ENCODE measurements around the gene NOP9.

The NOP9 gene

DNA sequence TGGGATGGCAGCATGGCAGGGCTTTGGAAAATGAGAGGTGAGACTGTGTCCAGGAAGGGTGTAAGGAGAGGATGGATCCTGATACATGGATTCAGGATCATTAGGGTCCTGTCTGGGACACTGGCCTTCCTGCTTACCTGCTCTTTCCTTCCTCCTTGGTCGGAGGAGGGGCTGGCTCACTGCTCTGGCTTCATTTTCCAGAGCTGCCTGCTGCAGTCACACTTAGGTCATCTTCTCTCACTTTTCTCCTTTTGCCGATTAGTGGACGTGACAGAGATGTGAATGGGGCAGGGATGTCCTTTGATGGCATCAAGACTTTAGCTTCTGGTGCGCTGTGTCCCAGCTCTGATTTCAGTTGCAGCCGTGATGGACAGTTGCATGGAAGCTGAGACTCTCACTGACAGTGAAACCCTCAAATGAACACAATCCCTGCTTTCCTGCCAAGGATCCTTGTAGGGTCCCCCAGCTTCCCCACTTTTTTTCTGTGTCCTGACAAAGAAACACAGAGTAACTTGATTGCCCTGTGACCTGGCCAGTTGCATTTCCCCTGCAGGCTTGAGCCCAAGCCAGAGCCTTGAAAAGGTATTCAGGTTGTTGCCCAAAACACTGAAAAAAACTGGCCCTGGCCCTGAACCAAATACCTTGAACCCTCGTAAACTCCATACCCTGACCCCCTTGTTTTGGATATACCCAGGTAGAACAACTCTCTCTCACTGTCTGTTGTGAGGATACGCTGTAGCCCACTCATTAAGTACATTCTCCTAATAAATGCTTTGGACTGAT, 8.9 kb downstream of the NOP9 start:
- no peak for DNase-seq (ENCODE audit: low read depth)

DNA sequence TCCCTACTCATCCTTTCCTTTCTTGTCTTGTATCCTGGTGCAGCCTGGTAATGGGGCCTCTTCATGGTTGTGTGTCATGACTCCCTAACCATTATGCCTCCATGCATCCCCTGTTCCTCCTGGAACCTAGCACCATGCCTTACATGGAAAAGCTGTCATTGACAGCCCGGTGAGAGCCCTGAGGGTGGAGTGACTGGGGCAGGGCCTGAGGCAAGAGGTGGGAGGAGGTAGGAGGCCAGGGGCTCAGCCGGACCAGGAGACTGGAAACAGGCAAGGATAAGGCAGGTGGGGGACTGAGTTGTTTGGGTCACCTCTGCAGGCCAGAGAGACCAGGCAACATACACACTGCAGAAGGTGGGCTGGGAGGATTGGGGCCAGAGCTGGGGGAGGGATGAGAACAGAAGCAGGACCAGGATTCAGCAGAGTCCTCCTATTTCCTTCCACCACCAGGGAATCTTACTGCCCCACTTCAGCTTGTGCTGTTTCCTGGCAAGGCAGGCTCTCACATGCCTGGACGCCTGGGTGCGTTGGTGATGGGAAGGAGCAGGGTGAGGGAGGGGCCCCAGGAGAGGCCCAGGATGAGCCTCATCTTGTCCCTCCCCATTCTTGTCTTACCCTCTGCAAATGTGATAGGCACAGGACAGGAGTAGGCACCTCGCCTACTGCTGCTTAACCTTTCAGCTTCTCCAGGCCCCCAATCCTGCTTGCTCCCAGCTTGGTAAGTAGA, 10.1 kb downstream of the NOP9 start, which contains the start of gene LTB4R2:
LTB4R2 (plus strand) TSS at position 603 of the 727 bp plus-strand sequence. CDS start 525 bp downstream, outside the sequence.
- no peak for DNase-seq (ENCODE audit: low read depth)

DNA sequence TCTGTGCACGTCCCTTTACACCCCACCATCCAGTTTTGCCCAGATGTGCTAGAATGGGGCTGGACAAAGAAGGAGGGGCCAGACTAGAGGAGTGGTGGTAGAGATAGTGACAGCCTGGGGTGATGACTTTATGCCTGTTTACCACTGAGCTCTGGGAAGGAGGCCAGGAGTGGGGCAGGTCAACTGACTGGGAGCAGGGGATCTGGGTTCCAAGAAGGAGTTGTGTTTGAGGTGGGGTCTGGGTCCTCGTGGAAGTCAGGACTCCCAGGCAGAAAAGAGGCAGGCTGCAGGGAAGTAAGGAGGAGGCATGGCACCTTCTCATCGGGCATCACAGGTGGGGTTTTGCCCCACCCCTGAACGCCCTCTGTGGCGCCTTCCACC, 10.6 kb downstream of the NOP9 start:
- DNase-seq (ENCODE audit: low read depth): no peak

DNA sequence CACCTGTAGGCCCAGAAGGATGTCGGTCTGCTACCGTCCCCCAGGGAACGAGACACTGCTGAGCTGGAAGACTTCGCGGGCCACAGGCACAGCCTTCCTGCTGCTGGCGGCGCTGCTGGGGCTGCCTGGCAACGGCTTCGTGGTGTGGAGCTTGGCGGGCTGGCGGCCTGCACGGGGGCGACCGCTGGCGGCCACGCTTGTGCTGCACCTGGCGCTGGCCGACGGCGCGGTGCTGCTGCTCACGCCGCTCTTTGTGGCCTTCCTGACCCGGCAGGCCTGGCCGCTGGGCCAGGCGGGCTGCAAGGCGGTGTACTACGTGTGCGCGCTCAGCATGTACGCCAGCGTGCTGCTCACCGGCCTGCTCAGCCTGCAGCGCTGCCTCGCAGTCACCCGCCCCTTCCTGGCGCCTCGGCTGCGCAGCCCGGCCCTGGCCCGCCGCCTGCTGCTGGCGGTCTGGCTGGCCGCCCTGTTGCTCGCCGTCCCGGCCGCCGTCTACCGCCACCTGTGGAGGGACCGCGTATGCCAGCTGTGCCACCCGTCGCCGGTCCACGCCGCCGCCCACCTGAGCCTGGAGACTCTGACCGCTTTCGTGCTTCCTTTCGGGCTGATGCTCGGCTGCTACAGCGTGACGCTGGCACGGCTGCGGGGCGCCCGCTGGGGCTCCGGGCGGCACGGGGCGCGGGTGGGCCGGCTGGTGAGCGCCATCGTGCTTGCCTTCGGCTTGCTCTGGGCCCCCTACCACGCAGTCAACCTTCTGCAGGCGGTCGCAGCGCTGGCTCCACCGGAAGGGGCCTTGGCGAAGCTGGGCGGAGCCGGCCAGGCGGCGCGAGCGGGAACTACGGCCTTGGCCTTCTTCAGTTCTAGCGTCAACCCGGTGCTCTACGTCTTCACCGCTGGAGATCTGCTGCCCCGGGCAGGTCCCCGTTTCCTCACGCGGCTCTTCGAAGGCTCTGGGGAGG, 11.3 kb downstream of the NOP9 start, which contains the start of gene LTB4R:
LTB4R (plus strand) TSS at position 857 of the 959 bp plus-strand sequence. CDS start 4,150 bp downstream, outside the sequence.
- peak; percentile 40 for DNase-seq (ENCODE audit: low read depth)

DNA sequence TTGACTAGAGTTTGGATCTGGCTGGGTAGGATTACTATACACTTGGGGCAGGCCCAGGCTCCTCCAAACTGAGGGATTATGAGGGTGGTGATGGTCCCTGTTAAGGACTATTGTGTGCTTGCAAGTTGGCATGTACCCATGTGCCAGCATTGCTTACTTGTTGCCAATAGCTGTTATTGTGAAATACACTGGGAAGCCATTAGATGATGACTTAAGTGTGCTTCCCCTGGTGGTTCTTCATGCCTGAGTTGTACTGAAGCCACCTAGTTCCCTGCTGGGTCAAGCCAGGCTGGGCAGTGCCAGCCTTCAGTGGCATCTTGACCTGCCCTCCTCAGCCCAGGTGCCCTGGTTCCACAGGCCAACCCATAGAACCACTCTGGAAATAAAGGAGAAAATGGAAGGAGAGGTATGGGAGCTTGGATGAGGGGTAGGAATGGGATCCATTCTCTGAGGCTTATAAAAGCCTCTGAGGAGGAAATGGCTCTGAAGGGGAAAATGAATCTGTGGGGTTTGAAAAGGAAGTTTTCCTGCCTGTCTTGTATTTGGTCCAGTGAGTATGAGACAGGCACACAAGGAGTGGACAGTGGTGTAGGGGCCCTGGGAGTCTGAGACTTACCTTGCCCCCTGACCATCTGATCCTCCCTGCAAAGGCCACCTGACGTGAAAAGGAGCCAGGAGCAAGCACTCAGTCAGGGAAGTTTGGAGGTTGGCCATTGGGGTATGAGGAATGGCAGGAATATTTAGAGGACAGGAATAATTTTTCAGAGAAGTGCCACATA, 12.4 kb downstream of the NOP9 start:
- no peak for DNase-seq (ENCODE audit: low read depth)

DNA sequence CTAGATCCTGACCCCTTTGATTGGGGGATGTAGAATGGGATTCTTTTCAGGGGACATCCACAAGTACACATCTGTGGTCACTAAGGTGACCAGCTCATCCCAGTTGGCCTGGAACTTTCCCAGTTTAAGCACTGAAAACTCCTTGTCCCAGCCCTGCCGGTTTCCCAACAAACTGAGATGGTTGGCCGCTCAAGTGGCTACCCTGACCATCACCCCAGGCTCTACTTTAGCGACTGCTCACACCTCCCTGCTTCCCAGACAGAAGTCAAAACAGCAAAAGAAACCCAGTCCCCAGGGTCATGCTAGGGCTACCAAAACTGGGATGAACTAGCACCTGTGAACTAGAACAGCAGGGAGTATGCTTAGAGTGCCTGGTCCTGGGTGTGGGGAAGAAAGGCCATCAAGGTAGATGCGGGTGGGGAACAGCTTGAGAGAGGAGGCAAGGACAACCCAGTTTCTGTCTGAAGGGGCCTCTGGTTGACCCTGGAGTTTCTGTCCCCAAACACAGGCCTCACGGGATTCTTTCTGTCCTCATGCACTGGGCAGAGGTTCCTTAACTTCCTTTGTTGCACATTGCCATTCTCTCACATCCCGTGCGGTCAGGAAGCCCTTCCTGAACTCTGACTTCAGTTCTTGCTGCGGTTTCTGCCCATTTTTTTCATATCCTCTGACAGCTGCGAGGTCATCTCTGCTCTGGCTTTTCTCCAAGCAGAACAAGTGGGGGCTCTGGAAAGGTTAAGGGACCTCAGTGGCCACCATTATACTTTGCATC, 13.3 kb downstream of the NOP9 start:
- no peak for DNase-seq (ENCODE audit: low read depth)

DNA sequence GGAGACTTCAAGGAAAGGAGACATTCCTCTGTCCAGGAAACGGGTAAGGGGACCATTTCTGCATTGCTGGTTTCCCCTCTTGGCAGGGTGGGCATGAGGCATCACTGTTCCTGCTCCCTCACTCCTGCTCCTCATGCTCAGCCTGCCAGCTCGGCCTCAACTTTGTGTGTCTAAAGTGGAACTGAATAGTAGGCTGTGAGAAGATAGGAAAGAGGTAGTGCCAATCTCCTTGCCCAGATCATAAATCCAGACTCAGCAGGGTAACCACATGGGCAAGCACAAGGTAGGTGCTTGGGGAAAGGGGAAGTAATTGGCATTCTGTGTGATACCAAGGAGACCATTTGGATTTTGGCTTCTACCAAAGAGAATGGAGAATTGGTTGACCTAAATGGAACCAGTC, 14.3 kb downstream of the NOP9 start:
- no peak for DNase-seq (ENCODE audit: low read depth)

DNA sequence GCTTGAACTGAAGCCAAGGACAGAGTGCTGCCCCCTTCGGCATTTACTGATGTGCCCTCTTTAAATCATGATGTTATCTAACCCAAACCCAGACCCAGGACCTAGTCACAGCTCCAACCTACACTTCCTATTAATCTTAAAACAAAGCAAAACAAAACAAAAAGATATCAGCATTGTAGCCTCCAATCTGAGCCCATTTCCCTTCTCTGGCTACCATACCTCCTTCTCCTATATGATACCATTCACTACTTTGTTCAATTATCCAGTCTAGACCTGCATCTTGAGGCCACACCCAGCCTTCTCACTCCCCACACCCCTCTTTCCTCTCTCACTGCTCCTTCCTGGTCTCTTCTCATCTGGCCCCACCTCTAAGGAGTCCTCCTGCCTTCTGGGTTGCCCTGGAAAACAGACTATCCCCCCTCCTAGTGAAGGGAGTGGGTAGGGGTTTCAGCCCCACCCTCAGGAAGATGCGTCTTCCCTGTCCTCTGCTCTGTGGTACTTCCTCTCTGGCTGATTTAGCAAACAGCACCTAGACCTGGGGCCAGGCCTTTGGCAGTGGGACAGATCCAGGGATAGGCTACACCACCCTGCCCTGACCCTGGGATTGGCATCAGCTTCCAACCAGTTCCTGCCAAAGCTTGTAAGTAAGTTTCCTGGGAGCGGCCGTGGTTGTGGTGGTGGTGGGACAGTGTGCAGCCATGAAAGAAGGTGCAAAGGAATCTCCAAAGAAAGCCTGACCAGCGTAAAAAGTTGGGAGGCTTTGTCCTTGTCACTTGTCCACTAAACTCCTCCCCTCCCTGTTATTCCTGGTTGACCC, 14.9 kb downstream of the NOP9 start:
- DNase-seq (ENCODE audit: low read depth): no peak

DNA sequence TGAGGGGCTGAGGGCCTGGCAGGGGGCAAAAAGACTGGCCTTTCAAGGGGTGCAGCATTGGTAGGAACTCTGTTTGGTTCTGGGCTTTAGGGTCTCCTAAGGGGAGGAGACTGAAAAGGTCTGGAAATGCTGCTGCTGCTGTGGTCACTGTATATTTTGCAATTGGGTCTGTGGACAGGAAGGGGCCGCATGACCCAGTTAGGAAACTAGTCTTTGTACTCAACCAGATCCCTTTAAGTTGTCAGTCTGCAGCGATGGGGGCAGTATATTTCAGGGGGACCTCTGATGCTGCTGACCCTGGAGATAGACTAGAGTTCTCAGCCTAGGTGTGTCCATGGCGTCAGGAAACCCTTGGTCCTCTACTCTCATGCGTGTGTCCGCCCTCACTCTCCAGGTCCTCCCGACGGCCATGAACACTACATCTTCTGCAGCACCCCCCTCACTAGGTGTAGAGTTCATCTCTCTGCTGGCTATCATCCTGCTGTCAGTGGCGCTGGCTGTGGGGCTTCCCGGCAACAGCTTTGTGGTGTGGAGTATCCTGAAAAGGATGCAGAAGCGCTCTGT, 15.7 kb downstream of the NOP9 start:
- DNase-seq (ENCODE audit: low read depth): no peak

DNA sequence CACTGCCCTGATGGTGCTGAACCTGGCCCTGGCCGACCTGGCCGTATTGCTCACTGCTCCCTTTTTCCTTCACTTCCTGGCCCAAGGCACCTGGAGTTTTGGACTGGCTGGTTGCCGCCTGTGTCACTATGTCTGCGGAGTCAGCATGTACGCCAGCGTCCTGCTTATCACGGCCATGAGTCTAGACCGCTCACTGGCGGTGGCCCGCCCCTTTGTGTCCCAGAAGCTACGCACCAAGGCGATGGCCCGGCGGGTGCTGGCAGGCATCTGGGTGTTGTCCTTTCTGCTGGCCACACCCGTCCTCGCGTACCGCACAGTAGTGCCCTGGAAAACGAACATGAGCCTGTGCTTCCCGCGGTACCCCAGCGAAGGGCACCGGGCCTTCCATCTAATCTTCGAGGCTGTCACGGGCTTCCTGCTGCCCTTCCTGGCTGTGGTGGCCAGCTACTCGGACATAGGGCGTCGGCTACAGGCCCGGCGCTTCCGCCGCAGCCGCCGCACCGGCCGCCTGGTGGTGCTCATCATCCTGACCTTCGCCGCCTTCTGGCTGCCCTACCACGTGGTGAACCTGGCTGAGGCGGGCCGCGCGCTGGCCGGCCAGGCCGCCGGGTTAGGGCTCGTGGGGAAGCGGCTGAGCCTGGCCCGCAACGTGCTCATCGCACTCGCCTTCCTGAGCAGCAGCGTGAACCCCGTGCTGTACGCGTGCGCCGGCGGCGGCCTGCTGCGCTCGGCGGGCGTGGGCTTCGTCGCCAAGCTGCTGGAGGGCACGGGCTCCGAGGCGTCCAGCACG, 16.4 kb downstream of the NOP9 start:
- no peak for DNase-seq (ENCODE audit: low read depth)

DNA sequence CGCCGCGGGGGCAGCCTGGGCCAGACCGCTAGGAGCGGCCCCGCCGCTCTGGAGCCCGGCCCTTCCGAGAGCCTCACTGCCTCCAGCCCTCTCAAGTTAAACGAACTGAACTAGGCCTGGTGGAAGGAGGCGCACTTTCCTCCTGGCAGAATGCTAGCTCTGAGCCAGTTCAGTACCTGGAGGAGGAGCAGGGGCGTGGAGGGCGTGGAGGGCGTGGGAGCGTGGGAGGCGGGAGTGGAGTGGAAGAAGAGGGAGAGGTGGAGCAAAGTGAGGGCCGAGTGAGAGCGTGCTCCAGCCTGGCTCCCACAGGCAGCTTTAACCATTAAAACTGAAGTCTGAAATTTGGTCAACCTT, 16.9 kb downstream of the NOP9 start:
- DNase-seq (ENCODE audit: low read depth): no peak

DNA sequence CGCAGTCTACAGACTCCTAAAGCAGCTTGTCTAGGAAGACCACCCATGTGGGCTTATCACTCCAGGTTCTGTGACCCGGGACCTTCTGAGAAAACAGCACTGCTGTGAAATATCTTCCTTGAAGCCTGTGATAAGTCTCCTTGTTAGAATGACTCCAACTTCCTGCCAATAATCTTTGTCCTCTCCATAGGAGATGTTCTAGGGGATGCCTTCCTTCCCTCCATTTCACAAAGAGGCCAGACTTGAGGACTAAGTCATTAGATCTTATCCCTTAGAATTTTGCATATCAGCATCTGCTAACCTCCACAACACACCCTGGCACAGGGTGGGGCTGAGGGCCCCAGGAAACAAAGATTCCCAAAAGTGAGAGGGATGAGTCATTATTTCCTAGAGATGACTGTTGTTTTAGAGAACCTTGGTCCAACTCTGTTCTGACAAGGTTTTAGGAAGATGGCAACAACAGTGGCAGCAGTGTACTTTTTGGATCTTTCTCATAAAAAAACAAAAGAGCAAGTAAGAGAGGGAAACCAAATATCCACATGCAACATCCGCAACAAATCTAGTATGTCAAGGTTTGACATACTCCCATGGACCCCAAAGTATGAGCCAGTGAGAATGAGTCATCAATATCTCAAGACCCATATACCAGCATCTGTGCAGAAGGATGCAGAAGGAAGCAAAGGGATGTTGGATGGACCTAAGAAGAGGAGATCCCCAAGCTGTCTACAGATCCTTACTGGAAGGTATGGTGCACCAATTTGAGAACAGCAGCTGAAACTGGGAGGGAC, 17.7 kb downstream of the NOP9 start:
- DNase-seq (ENCODE audit: low read depth): no peak

DNA sequence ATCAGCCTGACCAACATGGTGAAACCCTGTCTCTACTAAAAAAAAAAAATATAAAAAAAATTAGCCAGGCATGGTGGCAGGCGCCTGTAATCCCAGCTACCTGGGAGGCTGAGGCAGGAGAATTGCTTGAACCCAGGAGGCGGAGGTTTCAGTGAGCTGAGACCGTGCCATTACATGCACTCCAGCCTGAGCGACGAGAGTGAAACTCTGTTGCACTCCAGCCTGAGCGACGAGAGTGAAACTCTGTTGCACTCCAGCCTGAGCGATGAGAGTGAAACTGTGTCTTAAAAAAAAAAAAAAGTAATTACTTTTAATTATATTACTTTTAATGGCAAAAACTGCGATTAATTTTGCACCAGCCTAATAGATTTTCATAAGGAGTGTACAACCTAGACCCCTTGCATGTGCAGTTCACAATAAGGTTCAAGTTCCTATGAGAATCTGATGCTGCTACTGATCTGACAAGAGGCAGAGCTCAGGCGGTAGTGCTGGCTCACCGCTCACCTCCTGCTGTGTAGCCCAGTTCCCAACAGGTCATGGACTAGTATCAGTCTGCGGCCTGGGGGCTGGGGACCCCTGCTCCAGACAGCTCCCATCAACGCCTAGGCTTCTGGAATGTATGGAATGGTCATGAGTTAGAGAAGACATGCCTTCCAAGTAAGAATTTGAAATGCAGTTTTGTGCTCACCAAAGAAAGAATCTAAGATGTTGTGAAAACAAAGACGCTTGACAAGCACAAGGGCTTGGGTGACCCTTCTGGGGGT, 21.7 kb downstream of the NOP9 start:
- no peak for DNase-seq (ENCODE audit: low read depth)

DNA sequence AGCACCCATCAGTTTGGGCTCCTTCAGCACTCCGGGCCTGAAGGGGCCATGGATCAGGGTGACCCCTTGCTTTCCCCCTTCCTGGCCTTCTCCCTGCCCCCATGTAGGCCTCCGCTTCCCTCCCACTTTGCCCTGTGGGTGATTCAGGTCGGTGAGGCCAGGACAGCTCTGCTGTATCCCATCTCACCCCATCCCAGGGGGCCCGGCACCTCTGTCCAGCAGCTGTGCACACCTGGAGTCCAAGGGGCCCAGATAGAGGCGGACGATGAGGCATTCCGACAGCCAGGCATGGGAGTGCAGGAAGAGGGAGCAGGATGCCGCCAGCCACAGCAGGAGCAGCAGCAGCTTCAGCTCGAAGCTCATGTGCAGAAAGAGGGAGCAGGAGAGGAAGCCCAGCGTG, 23.0 kb downstream of the NOP9 start:
- no peak for DNase-seq (ENCODE audit: low read depth)

DNA sequence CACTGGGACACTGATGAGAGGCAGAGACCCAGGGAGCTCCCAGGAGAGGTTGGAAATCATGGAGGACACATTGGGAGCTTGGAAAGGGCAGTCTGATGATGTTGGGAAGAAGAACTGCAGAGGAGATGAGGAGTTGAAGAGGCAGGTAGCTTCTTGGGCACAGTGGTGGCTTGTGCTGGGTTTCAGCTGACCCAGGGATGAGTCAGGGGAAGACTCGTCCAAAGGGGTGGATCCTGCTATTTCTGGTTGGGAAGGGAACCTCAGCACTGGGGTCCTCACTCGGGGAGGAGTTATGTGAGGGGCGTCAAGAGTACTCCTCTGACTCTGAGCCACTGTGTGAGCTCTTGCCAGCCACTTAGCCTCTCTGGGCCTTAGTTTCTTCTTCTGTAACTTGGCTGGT, 23.7 kb downstream of the NOP9 start:
- no peak for DNase-seq (ENCODE audit: low read depth)

DNA sequence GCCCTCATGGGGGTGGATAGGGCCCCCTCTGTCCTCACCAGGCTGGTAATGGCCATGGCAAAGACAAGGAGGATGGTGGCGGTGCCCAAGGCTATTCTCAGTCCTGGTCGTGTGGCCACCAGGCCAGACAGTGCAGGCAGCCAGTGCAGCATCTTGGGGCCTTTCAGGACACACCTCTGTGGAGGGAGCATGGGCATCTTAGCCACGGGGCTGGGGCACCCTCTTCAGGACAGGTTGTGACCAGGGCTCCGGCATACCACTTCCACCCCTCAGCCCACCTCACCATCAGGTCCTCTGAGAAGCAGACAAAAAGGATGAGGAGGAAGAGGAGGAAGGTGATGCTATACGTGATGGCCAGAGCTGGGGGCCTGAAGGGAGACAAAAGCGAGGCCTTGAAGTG, 24.4 kb downstream of the NOP9 start:
- DNase-seq (ENCODE audit: low read depth): no peak

DNA sequence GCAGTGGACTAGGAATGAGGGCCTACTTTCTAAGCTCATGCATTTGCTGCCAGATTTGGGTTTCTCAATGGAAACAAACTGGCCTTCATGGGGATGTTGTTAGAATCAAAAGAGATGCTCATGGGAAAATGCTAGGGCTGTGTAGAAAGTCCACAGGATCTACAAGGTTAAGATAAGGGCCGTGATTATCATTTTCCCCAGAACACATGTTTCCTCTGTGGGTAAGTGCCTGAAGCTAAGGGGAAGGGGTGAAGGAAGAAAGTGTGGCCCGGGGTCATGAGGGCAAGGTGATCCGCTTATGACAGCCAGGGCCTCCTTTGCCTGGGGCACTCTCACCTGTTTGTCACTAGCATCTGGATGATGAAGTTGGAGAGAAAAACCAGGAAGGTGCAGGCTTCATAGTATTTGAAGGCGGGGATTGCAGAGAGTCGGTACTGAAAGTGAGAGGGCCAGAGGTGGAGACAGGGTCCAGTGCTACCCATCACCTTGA, 25.4 kb downstream of the NOP9 start:
- no peak for DNase-seq (ENCODE audit: low read depth)
